ENCODE measurements around the gene METTL25B.

DNA sequence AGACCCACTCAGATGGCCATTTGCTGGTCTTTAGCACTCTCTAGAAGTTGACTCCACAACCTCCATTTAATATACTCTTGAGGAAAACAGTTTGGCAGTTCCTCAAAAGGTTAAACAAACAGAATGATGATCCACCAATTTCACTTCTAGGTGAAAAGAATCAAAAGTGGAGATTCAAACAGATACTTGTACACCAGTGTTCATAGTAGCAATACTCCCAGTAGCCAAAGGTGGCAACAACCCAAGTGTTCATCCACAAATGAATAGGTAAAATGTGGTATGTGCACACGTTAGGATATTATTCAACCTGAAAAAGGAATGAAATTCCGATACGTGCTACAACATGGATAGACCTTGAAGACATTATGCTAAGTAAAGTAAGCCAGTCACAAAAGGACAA is 45.3 kb downstream of the METTL25B start:
- TF ChIP-seq, protein P1, sequence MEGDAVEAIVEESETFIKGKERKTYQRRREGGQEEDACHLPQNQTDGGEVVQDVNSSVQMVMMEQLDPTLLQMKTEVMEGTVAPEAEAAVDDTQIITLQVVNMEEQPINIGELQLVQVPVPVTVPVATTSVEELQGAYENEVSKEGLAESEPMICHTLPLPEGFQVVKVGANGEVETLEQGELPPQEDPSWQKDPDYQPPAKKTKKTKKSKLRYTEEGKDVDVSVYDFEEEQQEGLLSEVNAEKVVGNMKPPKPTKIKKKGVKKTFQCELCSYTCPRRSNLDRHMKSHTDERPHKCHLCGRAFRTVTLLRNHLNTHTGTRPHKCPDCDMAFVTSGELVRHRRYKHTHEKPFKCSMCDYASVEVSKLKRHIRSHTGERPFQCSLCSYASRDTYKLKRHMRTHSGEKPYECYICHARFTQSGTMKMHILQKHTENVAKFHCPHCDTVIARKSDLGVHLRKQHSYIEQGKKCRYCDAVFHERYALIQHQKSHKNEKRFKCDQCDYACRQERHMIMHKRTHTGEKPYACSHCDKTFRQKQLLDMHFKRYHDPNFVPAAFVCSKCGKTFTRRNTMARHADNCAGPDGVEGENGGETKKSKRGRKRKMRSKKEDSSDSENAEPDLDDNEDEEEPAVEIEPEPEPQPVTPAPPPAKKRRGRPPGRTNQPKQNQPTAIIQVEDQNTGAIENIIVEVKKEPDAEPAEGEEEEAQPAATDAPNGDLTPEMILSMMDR (IDR thresholded peaks at IDR 0.05 in 2 of 3, conservative IDR thresholded peaks at IDR 0.05 in 1 of 3; ENCODE audit: control insufficient read depth in 2 of 3, extremely low read depth in 1 of 3, insufficient read depth in 1 of 3, low read depth in 3 of 3, low read length in 3 of 3) = peak in 2 of 3 experiments; percentile 25 to 34; a peak in 2 of 6 replicates
- TF ChIP-seq, protein P2, sequence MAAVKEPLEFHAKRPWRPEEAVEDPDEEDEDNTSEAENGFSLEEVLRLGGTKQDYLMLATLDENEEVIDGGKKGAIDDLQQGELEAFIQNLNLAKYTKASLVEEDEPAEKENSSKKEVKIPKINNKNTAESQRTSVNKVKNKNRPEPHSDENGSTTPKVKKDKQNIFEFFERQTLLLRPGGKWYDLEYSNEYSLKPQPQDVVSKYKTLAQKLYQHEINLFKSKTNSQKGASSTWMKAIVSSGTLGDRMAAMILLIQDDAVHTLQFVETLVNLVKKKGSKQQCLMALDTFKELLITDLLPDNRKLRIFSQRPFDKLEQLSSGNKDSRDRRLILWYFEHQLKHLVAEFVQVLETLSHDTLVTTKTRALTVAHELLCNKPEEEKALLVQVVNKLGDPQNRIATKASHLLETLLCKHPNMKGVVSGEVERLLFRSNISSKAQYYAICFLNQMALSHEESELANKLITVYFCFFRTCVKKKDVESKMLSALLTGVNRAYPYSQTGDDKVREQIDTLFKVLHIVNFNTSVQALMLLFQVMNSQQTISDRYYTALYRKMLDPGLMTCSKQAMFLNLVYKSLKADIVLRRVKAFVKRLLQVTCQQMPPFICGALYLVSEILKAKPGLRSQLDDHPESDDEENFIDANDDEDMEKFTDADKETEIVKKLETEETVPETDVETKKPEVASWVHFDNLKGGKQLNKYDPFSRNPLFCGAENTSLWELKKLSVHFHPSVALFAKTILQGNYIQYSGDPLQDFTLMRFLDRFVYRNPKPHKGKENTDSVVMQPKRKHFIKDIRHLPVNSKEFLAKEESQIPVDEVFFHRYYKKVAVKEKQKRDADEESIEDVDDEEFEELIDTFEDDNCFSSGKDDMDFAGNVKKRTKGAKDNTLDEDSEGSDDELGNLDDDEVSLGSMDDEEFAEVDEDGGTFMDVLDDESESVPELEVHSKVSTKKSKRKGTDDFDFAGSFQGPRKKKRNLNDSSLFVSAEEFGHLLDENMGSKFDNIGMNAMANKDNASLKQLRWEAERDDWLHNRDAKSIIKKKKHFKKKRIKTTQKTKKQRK (IDR thresholded peaks at IDR 0.05; ENCODE audit: low read depth, low read length) = no peak

Measured in GM12878 (cell line).